ENCODE data around the gene FOSL1. TPM values are rescaled to one million over a fixed set of nuclear protein-coding genes. Genes with fewer than 3 reads are reported as not detected.
A peak's percentile ranks its signal among the peaks of the same experiment; 100 is the strongest.

The FOSL1 gene
- total RNA-seq, 1 experiment from 2014 or later: 33.7 TPM

- Histone ChIP-seq H2BK12ac (ENCODE audit: insufficient read length, low read depth, low read length) (no peak within 1 kb of the TSS), H2AK5ac (ENCODE audit: insufficient read length, low read length) (no peak within 1 kb of the TSS), H2BK20ac (ENCODE audit: low read depth, low read length, poor library complexity, severe bottlenecking) (no peak within 1 kb of the TSS), H2BK5ac (ENCODE audit: insufficient read length, low read length) (no peak within 1 kb of the TSS), H3K9ac (ENCODE audit: extremely low read depth, insufficient read length, low read length) (peak within 1 kb of the TSS; percentile 31), H3K23ac (ENCODE audit: insufficient read length, low read depth, low read length) (no peak within 1 kb of the TSS), H4K8ac (replicated peaks; ENCODE audit: insufficient read length, low read depth, low read length) (no peak within 1 kb of the TSS), H2BK120ac (ENCODE audit: low read depth, low read length, poor library complexity, severe bottlenecking) (no peak within 1 kb of the TSS), H3K4me1 (ENCODE audit: insufficient read depth, low read length) (peaks cover 9% of the 10 kb centered on the region; the same call in 1 of the 2 replicates), H3K4me2 (ENCODE audit: insufficient read depth, insufficient read length, low read length) (peak within 1 kb of the TSS; percentile 70), H2BK15ac (ENCODE audit: low read depth, low read length) (no peak within 1 kb of the TSS), H3K79me2 (ENCODE audit: insufficient read depth, low read length) (no peaks in the 10 kb centered on the region; the same call in 1 of the 2 replicates), H4K5ac (ENCODE audit: insufficient read length, low read depth, low read length) (no peak within 1 kb of the TSS), H3K79me1 (ENCODE audit: insufficient read depth, low read depth, low read length, poor library complexity, severe bottlenecking) (no peaks in the 10 kb centered on the region), H3K9me3 (ENCODE audit: control insufficient read depth, low read depth, low read length) (no peaks in the 10 kb centered on the region), H3K56ac (ENCODE audit: insufficient read length, low read depth, low read length) (no peak within 1 kb of the TSS), H3K27ac (ENCODE audit: insufficient read length, low read depth, low read length) (no peak within 1 kb of the TSS), H3T11ph (ENCODE audit: low read length) (no peak within 1 kb of the TSS), H3K27me3 (ENCODE audit: insufficient read depth, low read length) (peaks cover 6% of the 10 kb centered on the region; the same call in 1 of the 2 replicates), H4K91ac (ENCODE audit: insufficient read length, low read depth, low read length) (no peak within 1 kb of the TSS), H3K4ac (ENCODE audit: low read depth, low read length) (no peak within 1 kb of the TSS), H3K23me2 (ENCODE audit: insufficient read length, low read depth, low read length, poor library complexity, severe bottlenecking) (peaks cover 23% of the 10 kb centered on the region), H3K18ac (ENCODE audit: insufficient read length, low read depth, low read length) (peak within 1 kb of the TSS; percentile 78), H4K20me1 (ENCODE audit: control insufficient read depth, insufficient read depth, insufficient read length) (no peaks in the 10 kb centered on the region), H2AFZ (ENCODE audit: low read length) (no peak within 1 kb of the TSS), H3K14ac (ENCODE audit: insufficient read depth, low read length) (peak within 1 kb of the TSS; percentile 93)
- H3K4me3 Mint-ChIP-seq: peak within 1 kb of the TSS; percentile 97 to 98
- peaks cover 17% of the 10 kb centered on the region for H3K27me3 Mint-ChIP-seq (ENCODE audit: low read depth)
- peak; percentile 98 for DNase-seq
- no CpG with 5 or more reads among the region's 57 CpGs for WGBS (ENCODE audit: extremely low coverage, insufficient read length, low lambda C conversion rate)
- TF ChIP-seq CTCF (conservative IDR thresholded peaks at IDR 0.05): peak; percentile 80
- H3K36me3 Mint-ChIP-seq (ENCODE audit: insufficient read depth in 1 of 3, low read depth in 3 of 3): peaks cover 29 to 52% (median 41%) of the 10 kb centered on the region in 3 experiments
- H3K9me3 Mint-ChIP-seq: peaks cover 2 to 4% of the 10 kb centered on the region in 2 experiments; a peak in 2 of 5 replicates
- H3K27ac Mint-ChIP-seq: peak within 1 kb of the TSS; percentile 89 to 99 (median 98)
- peaks cover 37 to 52% of the 10 kb centered on the region in 2 experiments for H3K4me1 Mint-ChIP-seq
Measured at GRCh38 chr11:65888163-65888814, 11.9 kb downstream of the FOSL1 start, which contains the start of gene FIBP. FIBP (minus strand) TSS chr11:65888471; CDS start chr11:65888418, 53 bp downstream.

Measured in H9 (cell line).